ENCODE data around the gene EPHA2. TPM values are rescaled to one million over a fixed set of nuclear protein-coding genes. Genes with fewer than 3 reads are reported as not detected.

EPHA2 gene
- total RNA-seq, 1 donor from 2014 or later = 146 TPM

DNA sequence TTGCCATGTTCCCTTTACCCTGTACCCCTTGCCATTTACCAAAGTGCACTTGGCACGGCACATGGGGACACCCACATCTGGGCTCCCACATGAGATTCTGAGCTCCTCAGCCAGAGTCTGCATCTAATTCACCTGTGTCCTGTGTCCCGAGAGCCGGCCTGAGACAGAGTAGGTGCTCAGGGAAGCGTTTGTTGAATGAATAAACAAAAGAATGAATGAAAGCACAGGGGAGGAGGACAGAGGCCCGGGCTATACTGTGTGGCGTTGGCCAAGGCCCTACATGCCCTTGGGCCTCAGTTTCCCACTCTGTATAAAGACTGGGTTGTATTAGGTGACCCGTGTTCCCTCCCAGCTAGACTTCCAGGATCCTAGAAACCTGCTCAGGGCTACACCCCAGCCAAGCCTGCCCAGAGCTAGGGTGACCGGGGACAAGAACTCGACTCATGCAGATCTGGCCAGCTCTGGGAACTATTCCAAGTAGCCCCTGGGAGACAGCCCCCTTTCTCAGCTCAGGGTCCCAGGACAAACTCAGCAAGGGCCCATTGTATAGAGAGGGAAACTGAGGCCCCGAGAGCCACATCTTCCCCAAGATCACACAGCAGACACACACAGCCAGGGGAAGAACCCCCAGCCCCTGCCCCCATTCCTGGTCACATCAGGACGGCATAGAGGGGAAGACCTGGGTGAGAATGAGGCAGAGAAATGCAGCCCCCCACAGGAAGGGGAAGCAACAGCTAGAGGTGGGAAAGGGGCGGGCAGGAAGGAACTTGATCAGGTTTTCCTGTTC lies 6.0 kb downstream of the EPHA2 start:
- DNase-seq (ENCODE audit: low read depth) = no peak

GRCh38 chr1:16149146-16149545 lies 6.7 kb downstream of the EPHA2 start:
- no peak for DNase-seq (ENCODE audit: low read depth)

GRCh38 chr1:16148329-16149092 lies 7.4 kb downstream of the EPHA2 start:
- no peak for DNase-seq (ENCODE audit: low read depth)

DNA sequence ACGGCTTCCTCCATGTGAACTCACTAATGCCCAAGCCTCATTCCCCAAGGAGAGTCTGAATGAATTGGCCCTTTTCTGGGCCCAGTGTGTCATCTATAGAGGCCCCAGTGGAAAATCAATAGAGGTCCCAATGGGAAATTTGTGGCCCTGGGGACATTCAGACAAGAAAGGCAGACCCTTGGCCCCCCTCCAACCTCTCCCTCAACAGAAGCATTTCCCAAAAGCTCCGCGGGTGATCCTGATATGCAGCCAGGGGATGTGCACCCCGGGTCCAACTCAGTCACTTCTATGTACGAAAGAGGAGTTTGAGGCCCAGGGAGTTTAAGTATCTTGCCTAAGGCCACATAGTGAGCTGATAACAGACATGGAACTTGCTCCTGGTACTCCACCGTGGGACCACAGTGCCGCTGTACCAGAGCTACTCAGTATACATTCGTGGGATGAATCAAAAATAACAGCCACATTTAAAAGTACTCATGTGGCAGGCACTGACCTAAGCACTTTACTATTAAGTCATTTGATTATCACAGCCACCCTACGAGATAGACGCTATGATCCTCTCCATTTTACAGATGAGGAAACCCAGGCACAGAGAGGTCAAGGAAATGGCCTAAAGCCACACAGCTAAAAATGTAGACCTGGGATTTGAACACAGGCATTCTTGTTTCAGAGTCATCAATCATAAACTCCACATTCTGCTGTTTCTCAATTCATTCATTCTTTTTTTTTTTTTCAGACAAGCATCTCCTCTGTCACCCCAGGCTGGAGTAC lies 8.5 kb downstream of the EPHA2 start:
- DNase-seq (ENCODE audit: low read depth) = no peak

- peak; percentile 77 for DNase-seq (ENCODE audit: low read depth)
Observed at GRCh38 chr1:16146279-16147155, 9.4 kb downstream of the EPHA2 start.

- peak; percentile 80 for DNase-seq (ENCODE audit: low read depth)
Observed at GRCh38 chr1:16145662-16146278, 10.1 kb downstream of the EPHA2 start.

GRCh38 chr1:16145030-16145661 lies 10.7 kb downstream of the EPHA2 start:
- peak; percentile 83 for DNase-seq (ENCODE audit: low read depth)

- DNase-seq (ENCODE audit: low read depth) = no peak
Observed at GRCh38 chr1:16144325-16145029, 11.4 kb downstream of the EPHA2 start.

DNA sequence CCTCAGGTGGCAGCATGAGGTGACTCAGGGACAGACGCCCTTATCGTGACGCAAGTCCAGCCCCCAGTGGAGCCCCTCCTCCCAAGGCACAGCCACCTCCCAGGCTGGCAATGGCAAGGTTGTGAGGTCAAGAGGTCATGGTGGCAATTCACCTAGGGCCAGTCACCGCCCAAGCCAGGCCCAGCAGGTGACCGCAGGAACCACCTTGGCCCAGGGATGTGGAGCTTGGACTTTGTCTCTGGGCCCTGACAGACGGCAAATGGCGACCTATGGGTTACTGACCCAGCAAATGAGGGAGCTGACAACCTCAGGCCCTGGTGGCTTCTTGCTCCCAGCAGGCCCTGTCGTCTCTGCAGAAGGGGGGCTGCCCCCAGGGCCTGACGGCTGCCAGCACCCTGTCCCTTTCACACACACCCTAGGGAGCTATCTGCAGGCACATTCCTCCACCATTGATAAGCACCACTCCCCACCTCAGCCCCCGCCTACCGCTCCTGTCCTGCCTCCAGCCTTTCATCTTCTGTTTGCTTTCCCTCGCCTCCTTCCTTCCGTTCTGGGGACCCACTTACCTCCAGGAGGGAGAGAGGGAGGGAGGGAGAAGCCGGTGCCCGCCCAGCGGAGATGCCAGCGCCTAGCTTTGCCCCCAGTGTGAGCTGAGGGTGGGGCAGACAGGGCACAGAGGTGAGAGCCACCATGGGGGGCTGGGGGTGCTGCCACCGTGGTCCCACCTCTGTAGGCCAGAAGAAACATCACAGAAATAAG lies 12.1 kb downstream of the EPHA2 start:
- DNase-seq (ENCODE audit: low read depth) = peak; percentile 53

DNA sequence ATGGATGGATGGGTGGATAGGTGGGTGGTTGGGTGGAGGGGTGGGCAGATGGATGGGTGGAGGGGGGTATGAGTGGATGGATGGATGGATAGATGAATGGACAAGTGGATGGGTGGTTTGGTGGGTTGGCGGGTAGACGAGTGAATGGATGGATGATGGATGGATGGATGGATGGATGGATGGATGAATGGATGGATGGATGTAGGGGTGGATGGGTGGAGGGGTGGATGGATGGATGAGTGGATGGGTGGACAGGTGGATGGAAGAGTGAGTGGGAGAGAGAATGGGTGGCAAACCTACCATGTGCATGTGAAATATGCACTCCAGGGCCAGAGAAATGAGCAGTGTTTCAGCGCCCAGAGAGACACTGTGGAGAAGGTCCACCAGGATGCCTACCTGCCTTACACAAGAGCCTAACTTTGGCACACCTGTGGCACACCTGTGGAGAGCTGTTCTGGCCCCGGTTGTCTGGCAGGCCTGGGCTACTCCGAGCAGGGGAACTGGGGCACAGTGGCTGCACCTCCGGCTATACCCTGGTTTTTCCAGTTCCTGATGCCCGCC lies 12.8 kb downstream of the EPHA2 start:
- DNase-seq (ENCODE audit: low read depth) = no peak

DNA sequence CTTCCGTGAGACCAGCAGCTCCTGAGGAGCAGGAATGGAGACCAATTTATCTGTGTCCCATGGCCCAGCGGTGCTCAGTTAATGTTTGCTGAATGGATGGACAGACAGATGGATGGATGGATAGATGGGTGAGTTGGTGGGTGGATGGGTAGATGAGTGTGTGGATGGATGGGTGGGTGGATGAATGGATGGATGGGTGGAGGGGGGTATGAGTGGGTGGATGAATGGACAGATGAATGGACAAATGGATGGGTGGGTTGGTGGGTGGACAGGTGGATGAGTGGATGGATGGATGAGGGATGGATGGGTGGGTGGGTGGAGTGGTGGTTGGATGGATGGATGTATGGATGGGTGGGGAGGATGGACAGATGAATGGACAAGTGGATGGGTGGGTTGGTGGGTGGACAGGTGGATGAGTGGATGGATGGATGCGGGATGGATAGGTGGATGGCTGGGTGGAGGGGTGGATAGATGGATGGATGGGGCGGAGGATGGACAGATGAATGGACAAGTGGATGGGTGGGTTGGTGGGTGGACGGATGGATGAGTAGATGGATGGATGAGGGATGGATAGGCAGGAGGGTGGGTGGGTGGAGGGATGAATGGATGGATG lies 13.4 kb downstream of the EPHA2 start:
- DNase-seq (ENCODE audit: low read depth) = no peak

DNA sequence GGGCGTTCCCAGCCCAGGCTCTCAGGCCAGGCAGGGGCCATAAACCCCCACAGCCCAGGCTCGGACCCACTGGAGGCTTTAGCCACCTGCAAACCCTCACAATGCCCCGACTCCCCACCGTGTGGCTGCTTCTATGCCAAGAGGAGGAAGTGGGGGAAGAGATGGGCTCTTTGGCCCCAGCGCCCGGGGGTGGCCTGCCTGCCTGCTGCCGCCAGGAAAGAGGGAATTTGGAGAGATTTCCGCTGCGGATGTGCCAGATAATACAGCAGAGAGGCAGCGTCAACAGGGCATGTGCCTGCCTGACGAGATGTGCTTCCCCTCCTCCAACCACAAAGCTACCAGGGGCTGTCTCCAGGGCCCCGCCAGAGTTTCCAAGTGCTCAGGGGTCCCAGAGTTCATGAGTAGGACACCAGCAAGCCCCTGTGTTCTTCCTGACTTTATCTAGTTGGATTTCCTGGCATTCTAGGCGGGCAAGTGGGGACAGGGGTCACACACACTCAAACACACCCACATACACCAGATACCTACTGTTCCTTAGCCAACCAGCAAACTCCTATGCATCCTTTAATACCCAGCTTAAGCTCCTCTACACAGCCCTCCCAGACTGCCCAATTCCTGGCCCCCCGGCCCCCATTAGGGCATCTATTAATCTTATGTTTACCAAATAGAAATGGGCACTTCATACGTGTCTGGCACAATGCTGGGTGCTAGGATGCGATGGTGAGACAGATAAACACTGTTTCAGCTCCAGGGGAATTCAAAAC lies 14.1 kb downstream of the EPHA2 start:
- no peak for DNase-seq (ENCODE audit: low read depth)

DNA sequence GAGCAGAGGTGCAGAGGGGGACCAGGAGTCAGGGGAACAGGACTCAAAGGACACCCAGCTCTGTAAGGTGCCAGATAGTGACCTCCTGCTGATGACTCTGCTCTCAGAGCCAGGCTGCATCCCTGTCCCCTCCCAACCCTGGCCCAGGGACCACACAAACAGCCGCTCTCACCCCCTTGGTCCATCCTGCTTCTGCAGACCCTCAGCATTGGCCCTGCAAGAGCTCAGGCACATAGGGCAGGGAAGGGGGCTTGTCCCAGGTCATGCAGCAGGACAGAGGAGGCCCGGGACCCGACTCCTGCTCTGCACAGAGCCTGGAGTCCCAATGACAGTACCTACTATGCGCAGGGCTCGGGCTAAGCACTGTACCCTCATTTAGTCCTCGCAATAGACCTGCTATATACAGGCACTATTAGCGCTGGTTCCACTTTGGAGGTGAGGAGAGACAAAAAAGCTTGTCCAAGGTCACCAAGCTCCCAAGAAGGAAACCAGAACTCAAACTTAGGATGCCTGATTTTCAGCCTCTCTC lies 15.7 kb downstream of the EPHA2 start:
- DNase-seq (ENCODE audit: low read depth) = no peak

GRCh38 chr1:16139473-16139962 lies 16.4 kb downstream of the EPHA2 start:
- DNase-seq (ENCODE audit: low read depth) = peak; percentile 94

DNA sequence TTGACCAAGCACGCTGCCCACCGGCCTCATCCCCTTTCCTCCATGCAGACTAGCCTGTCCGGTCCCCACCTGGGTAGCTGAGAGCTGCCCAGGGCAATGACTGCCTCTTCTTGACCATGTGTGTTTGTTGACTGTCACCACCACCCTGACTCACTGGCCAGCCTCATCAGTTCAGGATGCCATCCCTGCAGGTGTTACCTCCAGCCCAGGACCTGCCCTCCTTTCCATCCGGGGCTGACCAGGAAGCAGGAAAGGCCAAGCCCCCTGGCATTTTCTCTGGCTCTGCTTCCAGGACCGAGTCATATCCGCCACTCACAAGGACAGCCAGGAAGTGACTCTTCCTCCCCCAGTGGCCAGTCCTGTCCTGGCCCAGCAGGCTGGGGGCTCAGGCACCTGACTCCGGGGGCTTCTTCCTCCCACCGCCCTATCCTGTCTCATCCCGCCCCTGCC lies 17.1 kb downstream of the EPHA2 start:
- DNase-seq (ENCODE audit: low read depth) = no peak

- DNase-seq (ENCODE audit: low read depth) = no peak
Observed at GRCh38 chr1:16137890-16138467, 17.9 kb downstream of the EPHA2 start.

DNA sequence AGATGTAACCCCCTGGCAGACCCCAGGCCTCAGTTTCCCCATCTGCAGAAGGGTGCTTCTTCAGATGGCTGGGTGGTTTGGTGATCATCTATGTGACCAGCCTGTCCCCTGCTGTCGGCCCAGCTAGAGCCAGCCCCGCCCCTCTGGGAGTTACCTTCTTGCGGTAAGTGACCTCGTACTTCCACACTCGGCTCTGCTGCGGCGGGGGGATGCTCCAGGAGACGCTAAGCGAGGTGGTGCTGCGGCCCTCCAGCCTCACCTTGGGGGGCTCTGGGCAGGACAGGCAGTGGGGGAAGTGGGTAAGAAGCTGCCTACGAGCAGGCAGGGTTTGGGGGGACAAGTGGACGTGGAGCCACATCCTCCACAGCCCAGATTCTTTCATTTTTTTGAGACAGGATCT lies 20.4 kb downstream of the EPHA2 start:
- DNase-seq (ENCODE audit: low read depth) = no peak
